Neural progenitor cell (in vitro differentiated cells): ENCODE measurements around the gene GSE1.

ENCODE experiments used
- CTCF ChIP-seq: fragments of 200-600 bp; sonication (generic); IDR thresholded peaks from 2 replicates; pipeline ENCODE4 v1.5.1; 2017; ENCODE audit warnings: antibody characterized with exemption, mild to moderate bottlenecking
- EZH2phosphoT487 ChIP-seq: fragments of 200-600 bp; sonication (generic); IDR thresholded peaks from 2 replicates; pipeline ENCODE4 v1.6.1; 2017; ENCODE audit warnings: antibody characterized with exemption

DNA sequence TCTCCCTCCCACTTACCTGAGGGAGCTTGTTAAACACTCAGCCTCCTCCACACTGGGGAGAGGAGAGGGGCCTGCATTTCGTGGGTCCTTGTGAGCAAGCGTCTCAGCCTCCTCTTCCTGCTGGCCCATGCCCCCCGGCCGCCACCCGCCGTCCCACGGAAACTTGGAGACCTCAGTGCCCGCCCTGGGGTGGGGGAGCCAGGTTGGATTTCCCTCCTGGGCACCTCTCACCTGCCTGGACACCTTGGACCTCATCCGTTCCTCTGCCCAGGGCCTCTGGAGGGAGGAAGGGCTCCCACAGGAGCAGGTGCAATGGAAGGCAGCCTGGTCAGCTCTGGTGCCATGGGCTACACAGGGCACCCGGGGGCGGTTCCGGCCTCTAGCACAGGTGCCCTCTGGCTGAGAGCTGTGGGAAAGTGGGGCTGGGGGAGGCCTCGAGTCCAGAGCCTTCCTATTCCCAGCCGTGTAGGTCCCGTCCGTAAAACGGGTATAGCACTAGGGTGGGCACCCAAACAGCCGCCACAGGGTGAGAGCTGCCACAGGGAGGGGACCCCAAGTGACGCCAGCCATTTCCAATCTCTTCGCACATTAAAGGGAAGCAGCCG is 11.0 kb downstream of the GSE1 start:
- TF ChIP-seq CTCF (no peak), EZH2phosphoT487 (no peak)
